Heart right ventricle (tissue), 16 donors: ENCODE data around the gene TFF3. TPM values are rescaled to one million over a fixed set of nuclear protein-coding genes. Genes with fewer than 3 reads are reported as not detected.

Experiments
- ATAC-seq, 8 donors: fragments of 200-7000 bp; cut with Tn5 transposase; one replicate each; pipeline ENCODE4 v1.9.1; 2020; ENCODE audit warnings: mild to moderate bottlenecking in 8 of 8, moderate library complexity in 8 of 8, moderate number of reproducible peaks in 1 of 8
- DNase-seq, 2 donors: peaks; one replicate each; pipeline ENCODE4 v3.0.0-alpha.2; 2020
- H3K27ac ChIP-seq, 10 donors: fragments of 200-600 bp; sonication (generic) in 2 of 10; one replicate each; pipeline versions ENCODE4 v1.5.0 to v1.8.0; 2020 to 2022; ENCODE audit warnings: mild to moderate bottlenecking in 3 of 10
- H3K27me3 ChIP-seq, 7 donors: fragments of 200-600 bp; one replicate each; pipeline ENCODE4 v1.8.0; 2021 to 2022; ENCODE audit warnings: mild to moderate bottlenecking in 2 of 7
- H3K36me3 ChIP-seq, 9 donors: fragments of 200-600 bp; sonication (generic) in 1 of 9; one replicate each; pipeline versions ENCODE4 v1.5.0 to v1.8.0; 2020 to 2022; ENCODE audit warnings: mild to moderate bottlenecking in 2 of 9
- H3K4me1 ChIP-seq, 9 donors: fragments of 200-600 bp; sonication (generic) in 1 of 9; one replicate each; pipeline versions ENCODE4 v1.5.0 to v1.8.0; 2020 to 2022; ENCODE audit warnings: mild to moderate bottlenecking in 4 of 9
- H3K4me3 ChIP-seq, 10 donors: fragments of 200-600 bp; sonication (generic) in 2 of 10; one replicate each; pipeline versions ENCODE4 v1.5.0 to v1.8.0; 2020 to 2022; ENCODE audit warnings: mild to moderate bottlenecking in 7 of 10, moderate library complexity in 2 of 10
- H3K9me3 ChIP-seq, 11 donors: fragments of 200-600 bp in 10 of 11; sonication (generic) in 2 of 11; one replicate each; pipeline versions ENCODE4 v1.5.0 to v1.8.0; 2013 to 2022; ENCODE audit warnings: mild to moderate bottlenecking in 2 of 11, control low read depth in 1 of 11, moderate library complexity in 1 of 11
- WGBS, 2 donors: extraction: QIAGEN DNeasy Blood & Tissue Kit; methylation state at CpG; one replicate each; pipeline ENCODE4 v1.1.7; 2013; ENCODE audit warnings: inconsistent platforms in 1 of 2; 5-methylcytosine and 5-hydroxymethylcytosine counted together
- intact Hi-C, 10 donors: fragments of 100-400 bp; cut with DNase I; formaldehyde crosslinking; loops; one replicate each; pipeline versions ENCODE4 v1.11.1 to v1.14.2; 2022
- polyA plus RNA-seq, 2 donors: library from polyadenylated mRNA; stranded (reverse); fragments of 200-250 nt; gene quantifications; one replicate each; pipeline ENCODE4 v1.2.3, GENCODE V29; 2013
- total RNA-seq, 10 donors: library from RNA; stranded (reverse); fragmentation: NEBNext Ultra II Directional in 3 of 10; extraction: Animal tissue kit (Norgen Biotek cat#: 25700) in 3 of 10; gene quantifications; one replicate each; pipeline versions ENCODE4 v1.2.1 to v1.2.4, GENCODE V29; 2021 to 2023
- TF ChIP-seq, protein P1 (sequence below), 9 donors: fragments of 200-600 bp; sonication (generic) in 2 of 9; IDR thresholded peaks; one replicate each; pipeline versions ENCODE4 v1.5.0 to v1.8.0; 2021 to 2022; ENCODE audit warnings: antibody characterized with exemption in 9 of 9, mild to moderate bottlenecking in 5 of 9, moderate library complexity in 1 of 9
- donor health status: Arrhythmogenic right ventricular cardiomyopathy.
- donor health status: ischemic (EF 13 %, LVEDD 7.1; RV severe dilation, severe dysfunction).
- donor health status: healthy with polysubstance abuse.
- donor health status: DM: no; HTN: yes; CAD: no.
- donor health status: DM: no; HTN: no; CAD: no.
- donor health status: ischemic (EF 25% LVEDD 6.9; RV normal size, moderate dysfunction).
- donor health status: ischemic (EF 25% LVEDD 5.7; RV mildly dilated, moderate dysfunction).
- donor health status: healthy.
- donor health status: DM: yes; HTN: yes; CAD: no.
- donor health status: Ischemic cardiomyopathy.
- donor health status: ischemic (EF 35%, LVEDD 5.7; RV mildly dilated, moderate dysfunction).
- donor health status: nonischemic (EF 11% LVEDD 7.7; RV severe dilation, severe dysfunction).
- donor health status: DM: yes; HTN: yes; CAD: no.
- donor health status: PGD.
- donor health status: ischemic (EF 29% LVEDD 5.4; RV normal size, mild dysfunction).
- donor health status: nonischemic (EF 23%, LVEDD 6.1; RV moderate dilation, normal function).

The TFF3 gene
- total and polyA plus RNA-seq, 12 donors: 0.90 to 7.9 (median 2.7) TPM

DNA sequence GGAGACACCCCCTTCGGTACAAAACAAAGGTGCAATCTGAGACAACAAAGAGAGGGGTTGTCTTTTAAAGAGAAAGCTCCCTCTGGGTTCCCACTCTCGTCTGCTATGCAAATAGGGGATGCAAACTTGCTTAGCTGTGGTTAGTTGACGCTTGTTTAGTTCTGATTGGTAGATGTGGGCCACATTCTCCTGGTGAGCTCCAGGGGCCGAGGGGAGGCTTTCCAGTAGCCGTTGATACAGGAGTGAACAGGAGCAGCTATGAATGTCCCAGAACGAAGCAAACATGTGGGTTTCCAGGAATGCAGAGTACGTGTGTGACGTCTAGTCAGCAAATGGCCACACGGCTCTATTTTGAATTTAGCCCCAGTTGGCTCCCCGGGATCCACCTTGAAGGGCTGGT is 20.8 kb upstream of the TFF3 start:
- DNase-seq (no peak), ATAC-seq (no peak)
- Histone ChIP-seq H3K27me3 (peaks cover 0 to 51% (median 24%) of the 10 kb centered on the region in 7 donors), H3K9me3 (peaks cover 0 to 15% (median 4%) of the 10 kb centered on the region in 11 donors), H3K4me3 (no peak overlapping the region), H3K36me3 (no peaks in the 10 kb centered on the region), H3K4me1 (peaks cover 0 to 7% (median 0%) of the 10 kb centered on the region in 9 donors), H3K27ac (no peak overlapping the region)
- WGBS, 2 donors: 17 to 31% methylated on average over 10 of the region's 10 CpGs
- intact Hi-C loops: loop anchor here in 2 of 10 donors (5.0 to 10.0 kb wide), 3 partner anchors 109 to 191 kb away; no protein-coding TSS in a partner anchor
- TF ChIP-seq, protein P1, sequence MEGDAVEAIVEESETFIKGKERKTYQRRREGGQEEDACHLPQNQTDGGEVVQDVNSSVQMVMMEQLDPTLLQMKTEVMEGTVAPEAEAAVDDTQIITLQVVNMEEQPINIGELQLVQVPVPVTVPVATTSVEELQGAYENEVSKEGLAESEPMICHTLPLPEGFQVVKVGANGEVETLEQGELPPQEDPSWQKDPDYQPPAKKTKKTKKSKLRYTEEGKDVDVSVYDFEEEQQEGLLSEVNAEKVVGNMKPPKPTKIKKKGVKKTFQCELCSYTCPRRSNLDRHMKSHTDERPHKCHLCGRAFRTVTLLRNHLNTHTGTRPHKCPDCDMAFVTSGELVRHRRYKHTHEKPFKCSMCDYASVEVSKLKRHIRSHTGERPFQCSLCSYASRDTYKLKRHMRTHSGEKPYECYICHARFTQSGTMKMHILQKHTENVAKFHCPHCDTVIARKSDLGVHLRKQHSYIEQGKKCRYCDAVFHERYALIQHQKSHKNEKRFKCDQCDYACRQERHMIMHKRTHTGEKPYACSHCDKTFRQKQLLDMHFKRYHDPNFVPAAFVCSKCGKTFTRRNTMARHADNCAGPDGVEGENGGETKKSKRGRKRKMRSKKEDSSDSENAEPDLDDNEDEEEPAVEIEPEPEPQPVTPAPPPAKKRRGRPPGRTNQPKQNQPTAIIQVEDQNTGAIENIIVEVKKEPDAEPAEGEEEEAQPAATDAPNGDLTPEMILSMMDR (IDR thresholded peaks at IDR 0.05): no peak

DNA sequence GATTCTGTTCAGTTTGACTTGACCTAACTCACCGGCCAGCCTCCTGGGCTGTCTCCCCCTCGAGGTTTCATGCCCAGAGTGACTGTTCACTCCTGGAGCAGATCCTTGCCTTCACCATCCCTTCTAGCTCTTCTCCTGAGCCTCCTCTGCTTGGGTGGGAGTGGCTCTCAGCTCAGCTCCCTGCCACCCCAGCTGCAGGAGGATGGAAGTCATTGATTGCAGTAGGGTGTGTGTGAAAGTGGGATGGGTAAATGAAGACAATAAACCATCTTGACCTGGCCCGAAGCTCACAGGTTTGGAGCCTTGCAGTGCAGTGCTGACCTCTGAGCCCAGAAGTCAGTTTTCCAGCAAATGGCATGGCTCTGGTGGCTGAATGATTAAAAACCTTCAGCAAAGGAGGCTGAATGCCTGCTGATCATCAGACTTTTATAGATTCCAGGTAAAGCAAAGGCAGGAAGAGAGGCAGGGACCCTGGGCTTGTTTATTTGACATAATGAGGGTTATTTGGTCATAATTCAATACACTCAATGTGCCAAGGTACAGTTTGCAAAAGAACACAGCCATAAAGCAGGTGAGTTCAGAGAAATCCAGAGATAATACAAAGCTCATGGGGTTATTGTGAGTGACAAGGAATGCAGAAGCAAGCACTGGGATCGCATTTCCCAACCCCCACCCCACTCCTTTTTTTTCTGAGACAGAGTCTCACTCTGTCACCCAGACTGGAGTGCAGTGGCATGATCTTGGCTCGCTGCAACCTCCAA is 17.5 kb upstream of the TFF3 start:
- no peak for DNase-seq
- H3K9me3 ChIP-seq: peaks cover 0 to 15% (median 4%) of the 10 kb centered on the region in 11 donors
- intact Hi-C loops: loop anchor here in 2 of 10 donors (10.0 kb wide), 2 partner anchors 112 to 188 kb away; no protein-coding TSS in a partner anchor
- H3K36me3 ChIP-seq: no peaks in the 10 kb centered on the region
- 76 to 88% methylated on average over 5 of the region's 5 CpGs for WGBS, 2 donors
- H3K4me1 ChIP-seq: peaks cover 0 to 2% (median 0%) of the 10 kb centered on the region in 9 donors
- peaks cover 0 to 50% (median 24%) of the 10 kb centered on the region in 7 donors for H3K27me3 ChIP-seq
- H3K4me3 ChIP-seq: no peak overlapping the region
- no peak for ATAC-seq
- TF ChIP-seq, protein P1 (IDR thresholded peaks at IDR 0.05): no peak
- H3K27ac ChIP-seq: no peak overlapping the region

DNA sequence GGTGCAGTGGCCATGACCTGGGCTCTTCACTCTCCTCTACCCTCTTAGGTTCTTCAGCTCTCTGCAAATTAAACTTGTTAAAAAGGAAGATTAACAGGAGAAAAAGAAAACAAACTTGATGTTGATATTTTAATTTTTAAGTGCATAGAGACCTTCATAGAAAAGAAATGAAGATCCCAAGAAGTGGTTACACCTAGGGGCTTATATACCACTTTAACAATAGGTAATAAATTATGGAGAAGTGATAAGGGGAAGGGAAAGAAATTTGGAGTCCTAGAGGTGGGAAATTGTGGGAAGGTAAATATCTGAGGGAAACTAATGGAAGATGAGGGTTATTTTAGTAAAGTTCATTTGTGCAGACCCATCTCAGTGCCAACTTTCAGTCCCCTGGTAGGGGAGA is 16.5 kb upstream of the TFF3 start:
- TF ChIP-seq, protein P1 (IDR thresholded peaks at IDR 0.05): no peak

DNA sequence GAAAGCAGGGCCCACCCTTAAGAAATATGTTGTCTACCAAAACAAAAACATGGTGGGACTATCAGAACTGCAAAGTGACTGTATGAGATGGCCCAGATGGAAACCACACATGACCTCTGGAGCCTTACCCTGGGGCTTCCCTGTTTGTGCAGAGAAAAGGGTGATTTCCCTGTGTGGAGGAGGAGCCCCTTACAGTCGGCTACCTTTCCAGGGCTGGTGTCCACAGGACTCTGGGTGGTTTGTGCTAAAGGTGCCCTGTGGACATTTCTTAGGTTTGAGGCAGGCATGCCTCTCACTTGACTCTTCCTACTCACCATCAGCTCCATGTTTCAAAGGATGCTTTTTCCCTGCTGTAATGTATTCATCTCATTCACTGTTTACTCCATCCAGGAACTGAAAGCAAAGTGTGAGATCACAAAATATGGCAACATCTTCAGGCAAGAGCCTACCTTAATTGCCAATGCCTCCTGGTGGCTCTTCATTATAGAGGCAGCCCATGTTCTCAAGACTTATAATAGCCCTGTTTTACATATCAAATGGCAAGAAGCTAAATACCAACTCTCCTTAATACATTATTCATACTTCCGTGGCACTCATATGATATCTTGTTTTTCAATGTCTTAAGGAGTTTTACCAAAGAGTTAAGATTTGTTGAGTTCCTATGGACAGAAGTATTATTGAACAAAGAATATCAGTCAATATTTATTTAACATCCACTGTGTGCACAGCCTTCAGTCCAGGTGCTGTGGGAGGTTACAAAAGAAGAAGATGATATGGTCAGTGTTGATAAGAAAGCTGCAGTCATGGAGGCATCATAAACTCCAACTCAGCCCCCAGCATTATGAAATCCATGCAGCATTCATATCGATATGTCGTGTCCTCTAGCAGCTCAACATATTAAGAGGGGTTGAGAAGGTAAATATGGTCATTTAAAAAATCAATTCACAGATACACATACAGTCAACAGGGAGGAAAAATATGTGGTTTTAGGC is 15.5 kb upstream of the TFF3 start:
- intact Hi-C loops: loop anchor here in 2 of 10 donors (10.0 kb wide), 2 partner anchors 114 to 186 kb away; no protein-coding TSS in a partner anchor
- DNase-seq (no peak), ATAC-seq (no peak)
- Histone ChIP-seq H3K4me3 (no peak overlapping the region), H3K36me3 (no peaks in the 10 kb centered on the region), H3K27ac (no peak overlapping the region), H3K9me3 (peaks cover 0 to 18% (median 4%) of the 10 kb centered on the region in 11 donors), H3K4me1 (no peaks in the 10 kb centered on the region), H3K27me3 (peaks cover 0 to 36% (median 14%) of the 10 kb centered on the region in 7 donors)
- TF ChIP-seq, protein P1 (IDR thresholded peaks at IDR 0.05): no peak
- WGBS, 2 donors: 88 to 89% methylated on average over 4 of the region's 4 CpGs

More for the DNA sequence above, 16.5 kb upstream of the TFF3 start:
- Histone ChIP-seq H3K27ac (no peak overlapping the region), H3K4me3 (no peak overlapping the region), H3K9me3 (peaks cover 0 to 15% (median 4%) of the 10 kb centered on the region in 11 donors), H3K27me3 (peaks cover 0 to 44% (median 18%) of the 10 kb centered on the region in 7 donors), H3K36me3 (no peaks in the 10 kb centered on the region), H3K4me1 (no peaks in the 10 kb centered on the region)
- no peak for DNase-seq
- ATAC-seq: no peak
- intact Hi-C loops: loop anchor here in 2 of 10 donors (10.0 kb wide), 2 partner anchors 113 to 187 kb away; no protein-coding TSS in a partner anchor
